ENCODE results near the gene SLC6A8.
"Not testable (repeated sequence)": the region's sequence is repeated elsewhere in the genome, so short reads cannot be mapped to it uniquely, and the experiment has no call there.

SLC6A8 gene

DNA sequence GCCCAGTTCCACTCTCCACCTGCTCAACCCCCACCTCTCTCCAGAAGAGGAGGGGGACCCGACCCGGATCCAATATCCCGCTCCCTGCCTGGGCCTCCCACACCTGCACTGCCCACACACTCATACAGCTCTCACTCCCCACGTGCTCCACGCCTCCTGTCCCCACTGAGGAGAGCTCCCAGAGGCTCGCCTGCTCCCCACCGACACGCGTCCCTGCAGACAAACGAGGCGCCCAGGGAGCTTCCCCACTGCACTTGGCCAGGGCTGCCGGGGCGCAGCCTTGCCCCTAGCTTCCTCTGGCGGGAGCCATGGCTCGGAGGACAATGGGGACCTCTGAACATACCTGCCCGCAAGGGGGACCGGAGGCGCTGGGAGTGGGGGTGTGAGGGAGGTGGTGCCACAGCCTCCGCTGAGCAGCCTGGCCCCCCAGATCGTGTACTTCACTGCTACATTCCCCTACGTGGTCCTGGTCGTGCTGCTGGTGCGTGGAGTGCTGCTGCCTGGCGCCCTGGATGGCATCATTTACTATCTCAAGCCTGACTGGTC is 5.0 kb downstream of the SLC6A8 start:
- no peak for DNase-seq (ENCODE audit: low read depth in 2 of 2)

DNA sequence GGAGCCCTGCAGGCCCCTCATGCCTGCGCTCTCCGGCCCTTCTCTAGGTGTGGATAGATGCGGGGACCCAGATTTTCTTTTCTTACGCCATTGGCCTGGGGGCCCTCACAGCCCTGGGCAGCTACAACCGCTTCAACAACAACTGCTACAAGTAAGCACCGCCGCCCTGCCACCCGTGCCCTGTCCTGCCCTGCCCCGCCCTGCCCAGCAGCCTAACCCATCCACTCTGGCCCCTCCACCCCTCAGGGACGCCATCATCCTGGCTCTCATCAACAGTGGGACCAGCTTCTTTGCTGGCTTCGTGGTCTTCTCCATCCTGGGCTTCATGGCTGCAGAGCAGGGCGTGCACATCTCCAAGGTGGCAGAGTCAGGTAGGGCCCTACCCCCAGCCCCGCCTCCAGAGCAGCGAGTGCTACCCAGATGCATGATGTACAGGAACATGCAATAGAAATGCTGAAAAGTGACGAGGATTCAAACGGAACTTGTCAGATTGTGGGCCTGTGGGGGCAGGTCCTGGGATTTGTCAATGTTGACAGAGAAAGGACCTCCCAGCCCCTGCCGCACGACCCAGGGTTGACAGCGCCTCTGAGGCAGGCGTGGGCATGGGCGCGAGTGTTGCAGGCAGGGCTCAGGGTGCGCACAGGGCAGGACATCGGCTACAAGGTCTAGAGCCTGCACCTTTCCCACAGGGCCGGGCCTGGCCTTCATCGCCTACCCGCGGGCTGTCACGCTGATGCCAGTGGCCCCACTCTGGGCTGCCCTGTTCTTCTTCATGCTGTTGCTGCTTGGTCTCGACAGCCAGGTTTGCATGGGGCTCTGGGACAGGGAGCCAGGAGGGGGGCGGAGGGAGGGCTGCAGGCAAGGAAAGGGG is 5.7 kb downstream of the SLC6A8 start:
- no peak for DNase-seq (ENCODE audit: low read depth in 2 of 2)

DNA sequence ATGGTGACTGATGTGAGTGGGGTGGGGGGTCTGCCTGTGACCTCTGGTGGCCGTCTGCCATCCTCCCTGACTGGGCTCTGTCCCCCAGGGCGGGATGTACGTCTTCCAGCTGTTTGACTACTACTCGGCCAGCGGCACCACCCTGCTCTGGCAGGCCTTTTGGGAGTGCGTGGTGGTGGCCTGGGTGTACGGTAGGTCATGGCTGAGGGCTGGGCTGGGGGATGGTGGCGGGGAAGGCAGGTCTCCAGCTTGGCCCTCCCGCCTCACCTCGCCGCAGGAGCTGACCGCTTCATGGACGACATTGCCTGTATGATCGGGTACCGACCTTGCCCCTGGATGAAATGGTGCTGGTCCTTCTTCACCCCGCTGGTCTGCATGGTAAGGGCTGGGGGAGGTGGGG is 6.5 kb downstream of the SLC6A8 start:
- not testable (repeated sequence) for DNase-seq (ENCODE audit: low read depth in 2 of 2)

DNA sequence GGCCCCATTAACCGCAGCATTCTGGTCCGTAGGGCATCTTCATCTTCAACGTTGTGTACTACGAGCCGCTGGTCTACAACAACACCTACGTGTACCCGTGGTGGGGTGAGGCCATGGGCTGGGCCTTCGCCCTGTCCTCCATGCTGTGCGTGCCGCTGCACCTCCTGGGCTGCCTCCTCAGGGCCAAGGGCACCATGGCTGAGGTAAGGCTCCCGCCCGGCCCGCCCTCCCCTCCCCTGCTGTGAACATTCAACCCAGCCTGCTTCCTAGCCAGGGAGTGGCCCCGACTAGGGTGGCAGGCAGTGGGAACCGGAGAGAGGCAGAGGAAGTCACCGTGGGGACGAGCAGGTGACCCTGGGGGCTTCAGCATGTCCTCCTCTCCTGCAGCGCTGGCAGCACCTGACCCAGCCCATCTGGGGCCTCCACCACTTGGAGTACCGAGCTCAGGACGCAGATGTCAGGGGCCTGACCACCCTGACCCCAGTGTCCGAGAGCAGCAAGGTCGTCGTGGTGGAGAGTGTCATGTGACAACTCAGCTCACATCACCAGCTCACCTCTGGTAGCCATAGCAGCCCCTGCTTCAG is 7.1 kb downstream of the SLC6A8 start:
- no peak for DNase-seq (ENCODE audit: low read depth in 2 of 2)

DNA sequence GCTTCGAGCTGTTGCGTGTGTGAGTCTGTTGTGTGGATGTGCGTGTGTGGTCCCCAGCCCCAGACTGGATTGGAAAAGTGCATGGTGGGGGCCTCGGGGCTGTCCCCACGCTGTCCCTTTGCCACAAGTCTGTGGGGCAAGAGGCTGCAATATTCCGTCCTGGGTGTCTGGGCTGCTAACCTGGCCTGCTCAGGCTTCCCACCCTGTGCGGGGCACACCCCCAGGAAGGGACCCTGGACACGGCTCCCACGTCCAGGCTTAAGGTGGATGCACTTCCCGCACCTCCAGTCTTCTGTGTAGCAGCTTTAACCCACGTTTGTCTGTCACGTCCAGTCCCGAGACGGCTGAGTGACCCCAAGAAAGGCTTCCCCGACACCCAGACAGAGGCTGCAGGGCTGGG is 8.4 kb downstream of the SLC6A8 start:
- no peak for DNase-seq (ENCODE audit: low read depth in 2 of 2)

DNA sequence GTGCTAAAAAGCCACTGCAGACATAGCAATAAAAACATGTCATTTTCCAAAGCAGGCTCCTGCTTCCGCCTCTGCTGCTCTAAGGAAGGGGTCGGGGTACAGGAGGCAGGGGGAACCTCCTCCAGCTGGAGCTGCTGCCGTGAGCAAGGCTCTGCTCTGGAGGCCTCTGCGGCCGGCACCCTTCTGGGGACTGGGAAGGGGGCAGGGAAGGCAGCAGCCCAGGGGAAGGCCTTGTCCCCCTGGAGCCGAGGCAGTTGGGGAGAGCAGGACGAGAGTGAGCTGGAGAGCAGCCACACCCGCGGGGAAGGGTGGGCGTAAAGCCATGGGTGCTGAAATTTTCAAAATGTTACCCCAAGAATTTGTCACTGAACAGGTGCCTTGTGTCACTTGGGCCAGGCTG is 8.8 kb downstream of the SLC6A8 start:
- not testable (repeated sequence) for DNase-seq (ENCODE audit: low read depth in 2 of 2)

DNA sequence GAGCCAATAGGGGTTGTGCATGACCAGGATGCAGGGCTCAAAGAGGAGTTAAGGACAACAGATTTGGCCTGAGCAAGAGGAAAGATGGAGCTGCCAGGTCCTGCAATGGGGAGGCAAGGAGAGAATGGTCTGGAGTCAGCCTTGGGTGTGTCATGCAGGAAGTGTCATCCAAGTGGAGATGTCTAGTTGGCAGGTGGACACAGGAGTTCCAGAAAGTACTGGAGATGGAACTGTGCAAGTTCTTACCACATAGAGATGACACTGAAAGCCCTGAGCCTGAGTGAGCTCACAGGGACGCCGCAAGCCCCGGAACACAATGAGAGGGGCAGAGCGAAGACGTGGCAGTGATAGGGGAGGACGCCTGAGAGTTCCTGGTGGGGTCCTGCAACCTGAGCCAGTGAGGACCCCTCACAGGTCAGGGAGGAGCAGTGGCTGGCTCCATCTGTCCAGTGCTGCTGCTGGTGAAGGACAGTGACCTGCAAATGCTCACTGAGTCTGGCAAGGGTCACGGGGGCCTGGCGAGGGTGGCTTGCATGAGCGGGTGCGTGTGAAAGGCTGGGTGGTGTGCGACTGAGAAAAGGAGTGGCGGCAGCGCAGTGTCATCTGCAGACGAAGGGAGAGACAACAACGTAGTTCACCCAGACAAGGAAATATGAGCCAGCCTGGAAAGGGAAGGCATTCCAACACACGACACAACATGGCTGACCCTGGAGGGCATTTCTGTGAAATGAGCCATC is 9.4 kb downstream of the SLC6A8 start:
- not testable (repeated sequence) for DNase-seq (ENCODE audit: low read depth in 2 of 2)

DNA sequence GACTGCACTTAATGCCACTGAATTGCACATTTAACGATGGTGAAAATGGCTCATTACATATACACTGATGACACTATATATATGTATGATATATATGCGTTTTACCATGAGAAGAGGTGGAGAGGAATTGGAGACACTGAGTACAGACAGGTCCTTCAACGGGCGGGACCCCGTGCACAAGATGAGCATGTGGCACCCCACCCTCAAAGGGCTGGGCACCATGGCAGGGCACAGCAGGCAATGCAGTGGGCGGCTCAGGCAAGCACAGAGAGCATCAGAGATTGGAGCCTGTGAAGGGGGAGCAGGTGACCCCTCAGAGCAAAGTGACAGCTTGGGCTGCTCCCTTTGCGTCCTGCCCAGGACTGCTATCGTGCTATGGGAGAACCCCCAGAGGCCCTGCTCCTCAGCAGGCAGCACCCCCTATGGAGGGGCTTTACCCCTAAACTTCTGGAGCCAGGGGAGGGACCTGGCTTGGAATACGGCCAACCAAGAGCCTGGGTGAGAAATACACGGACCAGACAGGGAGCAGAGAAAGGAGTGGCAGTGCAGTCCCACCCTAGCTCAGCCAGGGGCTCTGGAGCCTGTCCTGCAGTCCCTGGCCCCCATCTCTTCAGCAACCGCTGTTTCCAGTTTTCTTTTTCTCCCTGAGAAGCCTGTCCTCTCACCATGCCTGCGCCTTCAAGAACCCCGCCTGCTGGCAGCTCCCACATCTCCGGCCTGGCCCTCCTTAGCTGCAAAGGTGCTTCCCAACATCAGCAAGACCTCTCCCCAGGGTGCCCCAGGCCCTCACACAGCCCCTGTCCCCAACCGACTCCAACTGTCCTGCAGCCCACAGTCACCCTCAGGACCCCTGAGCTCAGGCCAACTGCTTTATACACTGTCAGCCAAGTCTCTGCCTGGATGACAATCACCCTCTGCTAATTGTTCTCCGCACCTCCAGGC is 10.5 kb downstream of the SLC6A8 start:
- no peak for DNase-seq (ENCODE audit: low read depth in 2 of 2)

DNA sequence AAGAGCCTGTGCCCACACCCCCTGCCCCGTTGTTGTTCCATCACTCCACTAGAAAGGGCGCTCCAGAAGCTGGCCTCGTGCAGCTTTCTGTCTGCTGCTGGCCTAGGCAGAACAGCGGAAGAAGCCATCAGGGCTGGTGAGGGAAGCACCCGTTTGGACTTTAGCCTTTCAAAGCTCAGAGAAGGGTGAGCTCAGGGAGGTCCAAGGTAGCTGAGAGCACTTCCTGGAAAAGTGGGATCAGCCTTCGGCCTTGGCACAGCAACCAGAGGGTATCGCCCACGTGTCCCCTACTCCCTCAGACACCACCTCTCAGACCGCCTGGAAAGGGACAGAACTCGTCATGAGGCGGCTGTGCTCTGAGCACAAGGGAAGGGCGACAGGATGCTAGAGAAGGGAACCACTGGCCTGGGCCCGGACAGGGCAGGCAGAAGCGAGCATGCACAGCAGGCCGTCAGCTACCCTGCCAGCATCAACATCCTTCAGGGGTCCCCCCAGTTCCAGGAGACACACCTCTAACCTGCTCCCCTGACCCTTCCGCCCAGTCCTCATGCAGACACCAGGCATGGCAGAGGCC is 11.6 kb downstream of the SLC6A8 start:
- DNase-seq (ENCODE audit: low read depth in 2 of 2), result not testable (repeated sequence)

DNA sequence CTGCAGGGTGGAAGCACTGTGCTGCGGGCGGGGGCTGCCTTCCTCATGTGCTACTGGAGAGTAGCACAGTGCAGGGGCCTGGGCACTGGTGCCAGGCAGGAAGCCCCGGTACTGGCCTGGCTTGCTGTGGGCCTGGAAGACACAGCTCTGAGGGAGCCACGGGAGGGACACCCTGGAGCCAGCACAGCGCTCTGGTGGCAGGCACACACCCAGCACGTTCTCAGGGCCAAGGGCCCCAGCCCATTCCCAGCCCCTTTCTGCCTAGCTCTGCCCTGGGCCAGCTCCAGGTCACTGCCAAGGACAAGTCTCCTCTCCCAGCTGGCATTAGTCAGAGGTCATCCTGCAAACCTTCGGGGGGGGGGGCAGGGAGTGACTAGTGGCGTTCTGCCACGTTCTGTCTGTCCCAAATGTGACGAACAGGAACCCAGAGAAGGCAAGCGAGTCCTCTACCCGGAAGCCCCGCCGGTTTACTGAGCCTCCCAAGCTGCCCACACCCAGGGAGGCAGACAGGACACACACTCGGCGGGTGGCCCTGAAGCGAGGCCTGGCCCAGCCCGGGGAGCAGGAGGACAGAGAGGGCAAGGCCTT is 12.2 kb downstream of the SLC6A8 start:
- not testable (repeated sequence) for DNase-seq (ENCODE audit: low read depth in 2 of 2)

DNA sequence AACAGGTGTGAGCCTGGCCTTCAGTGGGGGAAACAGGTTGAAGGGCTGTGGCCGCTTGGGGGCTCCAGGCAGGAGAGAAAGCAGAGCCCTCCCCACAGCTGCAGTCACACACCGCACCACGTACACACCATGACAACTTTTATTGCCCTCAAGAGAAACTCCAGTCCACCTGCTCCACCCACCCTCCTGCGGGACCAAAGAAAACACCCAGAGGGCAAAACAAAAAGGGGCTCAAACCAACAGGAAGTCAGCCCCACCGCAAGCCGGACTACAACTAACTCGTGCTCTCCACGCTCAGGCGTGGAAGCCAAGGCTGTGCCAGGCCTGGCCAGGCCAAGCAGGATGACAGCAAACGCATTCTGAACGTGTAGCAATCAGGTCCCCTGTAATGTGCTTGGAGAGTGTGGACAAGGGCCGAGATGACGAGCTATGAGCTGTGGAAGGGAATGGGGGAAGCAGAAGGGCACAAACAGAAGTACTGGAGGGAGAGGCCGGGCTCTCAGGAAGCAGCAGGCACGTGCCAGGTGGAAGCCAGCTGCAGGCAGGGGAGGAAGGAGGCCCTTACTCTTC is 12.7 kb downstream of the SLC6A8 start:
- no peak for DNase-seq (ENCODE audit: low read depth in 2 of 2)

DNA sequence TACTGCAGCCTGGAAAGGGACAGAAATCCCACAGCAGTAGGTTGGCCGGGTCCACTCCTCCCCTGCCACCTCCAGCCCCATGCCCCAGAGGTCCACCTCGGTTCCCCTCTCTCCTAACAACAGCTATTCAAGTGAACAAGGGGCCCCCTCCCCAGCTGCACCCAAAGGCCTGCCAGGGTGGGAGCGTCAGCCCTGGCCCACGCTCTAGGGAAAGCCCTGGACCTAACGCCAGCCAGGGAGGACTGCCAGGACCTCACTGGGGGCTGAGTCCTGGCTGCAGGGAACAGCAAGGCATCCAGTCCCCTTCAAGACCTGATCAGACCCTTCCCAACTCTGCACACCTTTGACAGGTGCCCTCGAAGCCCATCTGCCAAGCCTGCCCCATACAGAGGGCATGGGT is 13.2 kb downstream of the SLC6A8 start:
- no peak for DNase-seq (ENCODE audit: low read depth in 2 of 2)

DNA sequence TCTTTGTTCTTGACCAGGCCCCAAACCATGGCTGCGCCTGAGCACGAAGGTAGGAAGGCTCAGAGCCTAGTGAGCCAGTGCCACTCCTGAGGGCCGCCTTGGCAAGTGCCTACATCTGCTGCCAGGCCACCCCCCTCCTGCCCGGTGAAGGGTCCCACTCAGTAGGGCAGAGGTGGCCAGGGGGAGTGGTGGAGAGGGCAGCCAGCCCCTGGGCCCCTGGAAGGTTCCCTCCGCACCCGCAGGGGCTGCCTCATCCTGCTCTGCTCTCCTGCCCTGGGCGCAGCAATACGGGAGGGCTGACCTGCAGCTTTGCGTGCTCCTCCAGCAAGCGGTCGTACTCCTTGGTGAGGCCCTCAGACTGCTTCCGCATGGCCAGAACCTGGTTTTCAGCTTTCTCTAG is 14.0 kb downstream of the SLC6A8 start:
- DNase-seq (ENCODE audit: low read depth in 2 of 2), result no peak

DNA sequence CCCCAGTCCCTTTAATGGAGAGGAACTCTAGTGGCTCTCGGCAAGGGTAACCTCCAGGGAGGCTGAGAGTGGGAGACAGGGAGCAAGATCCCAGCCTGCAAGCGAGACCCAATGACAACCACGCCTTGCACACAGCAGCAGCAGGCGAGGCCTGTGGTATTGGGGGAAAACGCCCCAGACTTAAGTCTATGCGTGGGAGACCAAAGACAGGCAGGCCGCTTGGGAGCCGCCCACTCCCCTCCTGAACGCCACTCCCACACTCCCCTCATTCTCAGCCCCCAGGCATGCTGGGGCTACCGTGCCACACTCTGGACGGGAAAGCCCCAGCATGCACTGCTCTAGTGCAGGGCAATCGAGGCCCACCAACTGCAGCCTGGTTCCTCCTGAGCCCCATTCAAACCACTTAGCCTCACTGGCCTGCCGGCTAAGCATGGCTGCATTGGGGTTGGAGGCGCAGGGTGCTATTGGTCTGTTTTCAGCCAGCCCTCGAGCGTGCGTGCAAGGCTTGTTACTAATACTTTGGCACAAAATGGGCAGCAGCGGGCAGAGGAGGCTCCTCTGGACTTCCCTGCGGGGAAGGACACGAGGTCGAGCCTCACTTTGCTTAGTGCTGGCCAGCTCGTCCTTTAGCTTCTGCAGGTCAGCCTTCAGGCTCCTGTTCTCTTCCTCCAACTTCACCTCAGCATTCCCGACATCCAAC is 14.8 kb downstream of the SLC6A8 start:
- no peak for DNase-seq (ENCODE audit: low read depth in 2 of 2)

DNA sequence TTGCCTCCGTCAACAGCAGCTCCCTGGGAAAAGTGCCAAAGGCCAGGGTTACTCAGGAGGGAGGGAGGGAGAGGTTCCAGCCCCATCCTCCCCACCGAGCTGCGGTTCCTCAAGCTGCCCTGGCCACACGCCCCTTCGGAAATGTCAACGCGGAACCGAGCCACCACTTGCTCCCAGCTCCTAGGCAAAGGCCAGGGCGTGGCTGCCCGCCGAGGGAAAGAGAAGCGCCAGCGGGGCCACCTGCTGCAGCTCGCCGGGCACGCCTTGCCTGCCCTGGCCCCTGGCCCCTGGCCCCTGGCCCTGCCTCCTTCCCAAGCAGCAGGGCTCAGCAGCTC is 15.3 kb downstream of the SLC6A8 start:
- no peak for DNase-seq (ENCODE audit: low read depth in 2 of 2)

DNA sequence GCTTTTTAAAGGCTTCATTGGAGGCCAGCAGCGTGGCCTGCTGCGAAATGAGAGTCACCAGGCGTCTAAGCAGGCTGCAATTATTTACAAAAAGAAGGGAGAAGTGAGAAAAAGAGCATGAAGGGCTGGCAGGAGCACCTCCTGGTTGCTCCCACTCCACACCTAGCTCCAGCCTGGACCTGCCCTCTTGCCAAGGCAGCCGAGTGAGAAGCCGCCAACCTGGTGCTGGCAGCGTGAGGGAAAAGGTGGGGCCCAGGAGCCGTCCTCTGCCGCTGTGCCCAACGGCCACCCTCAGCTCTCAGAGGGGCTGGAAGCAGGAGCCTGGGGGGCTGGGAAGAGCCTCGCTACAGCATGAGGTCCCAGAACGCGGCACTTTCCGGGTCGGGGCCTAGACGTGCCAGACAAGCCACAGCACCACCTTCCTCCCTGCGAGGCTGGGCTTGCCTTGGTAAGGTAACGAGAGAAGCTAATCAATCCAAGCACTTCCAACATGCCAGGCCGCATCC is 16.3 kb downstream of the SLC6A8 start:
- DNase-seq (ENCODE audit: low read depth in 2 of 2), result no peak

DNA sequence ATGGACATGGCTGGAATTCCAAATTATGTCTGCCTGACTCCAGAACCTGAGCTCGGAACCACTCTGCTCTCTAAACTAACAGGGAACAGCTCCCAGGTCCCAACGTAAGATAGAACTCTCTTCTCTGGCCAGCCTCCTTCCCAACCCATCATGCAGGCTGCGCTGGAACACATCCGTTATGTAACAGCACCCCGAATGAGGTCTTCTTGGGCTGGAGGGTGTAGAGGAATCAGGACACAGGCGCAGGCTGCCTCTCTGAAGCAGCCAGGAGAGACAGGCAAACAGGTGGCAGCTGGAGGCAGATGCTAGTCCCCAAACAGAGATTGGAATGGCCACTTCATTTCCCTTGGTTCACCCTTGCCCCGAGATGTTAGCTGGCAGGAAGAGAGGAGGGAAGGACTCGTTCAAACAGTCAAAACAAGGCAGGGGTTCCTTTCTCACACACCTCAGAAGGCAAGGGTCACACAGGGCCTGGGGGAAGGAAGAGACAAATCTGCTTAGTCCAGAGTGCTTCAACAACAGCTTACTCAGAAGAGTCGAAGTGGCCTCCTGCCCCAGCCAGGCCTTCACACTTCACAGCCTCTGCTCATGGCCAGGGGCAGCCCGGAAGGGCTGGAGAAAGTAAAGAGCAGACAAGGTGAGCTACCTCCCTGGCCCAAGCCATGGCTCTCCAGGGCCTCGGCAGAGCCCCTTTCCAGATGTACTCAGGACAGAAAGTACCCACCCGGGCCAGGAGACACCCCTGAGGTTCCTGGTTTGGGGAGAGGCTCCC is 17.1 kb downstream of the SLC6A8 start:
- not testable (repeated sequence) for DNase-seq (ENCODE audit: low read depth in 2 of 2)

DNA sequence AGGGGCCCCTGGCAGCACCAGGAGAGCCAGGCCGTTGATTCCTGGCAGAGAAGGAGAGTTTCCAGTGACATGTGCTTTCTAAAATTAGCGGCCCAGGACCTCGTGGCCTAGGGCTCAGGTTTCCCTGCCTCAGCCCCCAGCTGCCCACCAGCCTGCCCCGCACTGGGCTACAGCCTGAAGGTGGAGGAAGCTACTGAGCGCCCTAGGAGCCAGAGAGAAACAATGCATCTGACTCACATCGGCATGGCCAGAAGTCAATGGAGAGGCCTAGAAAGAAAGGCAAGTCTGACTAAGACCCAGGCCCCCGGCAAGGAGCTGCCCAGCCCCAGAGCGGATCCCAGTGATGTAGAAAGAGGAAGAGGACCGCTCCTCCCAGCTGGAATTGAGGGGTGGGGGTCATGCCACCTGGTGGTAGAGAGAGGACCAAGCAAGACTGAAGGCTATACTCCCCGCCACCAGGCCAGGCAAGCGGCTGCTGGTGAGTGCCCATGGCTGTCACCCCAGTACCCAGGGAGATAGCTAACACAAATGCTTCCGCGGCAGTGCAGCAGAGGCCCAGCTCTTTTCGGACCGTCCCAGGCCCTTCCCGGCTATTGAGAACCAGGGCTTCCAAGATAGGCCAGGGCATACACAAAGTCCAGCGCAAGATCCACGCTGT is 17.8 kb downstream of the SLC6A8 start:
- DNase-seq (ENCODE audit: low read depth in 2 of 2), result not testable (repeated sequence)
